Measurements from ENCODE around the gene ABTB2. TPM values are rescaled to one million over a fixed set of nuclear protein-coding genes. Genes with fewer than 3 reads are reported as not detected.

ABTB2 gene
- total and polyA plus RNA-seq, 2 of the 8 experiments (the other 6 are each of a cell fraction or from before 2014, with no cell fraction given): 7.7 to 10.2 TPM

GRCh38 chr11:34206407-34207300 lies 151.2 kb downstream of the ABTB2 start (continued):
- TF ChIP-seq RFX5 (IDR thresholded peaks at IDR 0.05; ENCODE audit: borderline replicate concordance, low read depth, low read length) (no peak), SAP30 (IDR thresholded peaks at IDR 0.05; ENCODE audit: insufficient read depth, insufficient replicate concordance, low read length) (no peak), HDAC6 (IDR thresholded peaks at IDR 0.05; ENCODE audit: low read depth, low read length) (no peak), BCL11A (IDR thresholded peaks at IDR 0.05; ENCODE audit: low read depth in 2 of 2, low read length in 2 of 2) (no peak), KDM1A (IDR thresholded peaks at IDR 0.05; ENCODE audit: borderline replicate concordance, low read length) (no peak), KDM5A (IDR thresholded peaks at IDR 0.05; ENCODE audit: low read length) (no peak), TAF1 (IDR thresholded peaks at IDR 0.05; ENCODE audit: low read depth, low read length) (no peak), CTBP2 (IDR thresholded peaks at IDR 0.05; ENCODE audit: borderline replicate concordance, insufficient read depth, insufficient read length, low read length) (no peak), NRF1 (IDR thresholded peaks at IDR 0.05; ENCODE audit: low read depth, low read length) (no peak)
